ENCODE measurements around the gene SLC4A1AP. TPM values are rescaled to one million over a fixed set of nuclear protein-coding genes. Genes with fewer than 3 reads are reported as not detected.

The SLC4A1AP gene
- total RNA-seq, 1 donor from 2014 or later: 24.7 TPM

DNA sequence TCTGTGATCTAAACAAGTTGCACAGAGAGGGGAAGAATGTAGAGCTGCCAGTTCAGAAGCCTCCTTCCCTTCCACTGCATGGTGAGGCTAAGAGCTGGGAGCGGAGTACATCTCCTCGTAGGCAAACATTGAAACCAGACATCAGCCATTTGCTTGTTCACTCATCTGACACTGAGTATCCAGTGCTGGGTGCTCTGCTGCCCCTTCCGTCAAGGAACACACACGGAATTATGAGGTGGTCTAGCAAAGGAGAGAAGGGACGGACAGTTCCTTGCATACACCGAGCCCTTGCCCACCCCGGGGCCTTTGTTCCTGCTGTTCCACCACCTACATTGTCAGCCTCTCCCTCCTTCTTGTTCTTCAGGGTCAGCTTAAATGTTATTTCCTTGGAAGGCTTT lies 44.6 kb downstream of the SLC4A1AP start:
- H3K27ac Mint-ChIP-seq (ENCODE audit: unreplicated experiment): no peak overlapping the region
- DNase-seq: no peak
- no peaks in the 10 kb centered on the region for H3K36me3 Mint-ChIP-seq (ENCODE audit: unreplicated experiment)
- no peak overlapping the region for H3K4me3 Mint-ChIP-seq (ENCODE audit: unreplicated experiment)
- H3K27me3 Mint-ChIP-seq (ENCODE audit: unreplicated experiment): no peaks in the 10 kb centered on the region
- H3K9me3 Mint-ChIP-seq (ENCODE audit: unreplicated experiment): peaks cover 2% of the 10 kb centered on the region
- no peaks in the 10 kb centered on the region for H3K4me1 Mint-ChIP-seq (ENCODE audit: low read depth, unreplicated experiment)
- TF ChIP-seq, protein P1, sequence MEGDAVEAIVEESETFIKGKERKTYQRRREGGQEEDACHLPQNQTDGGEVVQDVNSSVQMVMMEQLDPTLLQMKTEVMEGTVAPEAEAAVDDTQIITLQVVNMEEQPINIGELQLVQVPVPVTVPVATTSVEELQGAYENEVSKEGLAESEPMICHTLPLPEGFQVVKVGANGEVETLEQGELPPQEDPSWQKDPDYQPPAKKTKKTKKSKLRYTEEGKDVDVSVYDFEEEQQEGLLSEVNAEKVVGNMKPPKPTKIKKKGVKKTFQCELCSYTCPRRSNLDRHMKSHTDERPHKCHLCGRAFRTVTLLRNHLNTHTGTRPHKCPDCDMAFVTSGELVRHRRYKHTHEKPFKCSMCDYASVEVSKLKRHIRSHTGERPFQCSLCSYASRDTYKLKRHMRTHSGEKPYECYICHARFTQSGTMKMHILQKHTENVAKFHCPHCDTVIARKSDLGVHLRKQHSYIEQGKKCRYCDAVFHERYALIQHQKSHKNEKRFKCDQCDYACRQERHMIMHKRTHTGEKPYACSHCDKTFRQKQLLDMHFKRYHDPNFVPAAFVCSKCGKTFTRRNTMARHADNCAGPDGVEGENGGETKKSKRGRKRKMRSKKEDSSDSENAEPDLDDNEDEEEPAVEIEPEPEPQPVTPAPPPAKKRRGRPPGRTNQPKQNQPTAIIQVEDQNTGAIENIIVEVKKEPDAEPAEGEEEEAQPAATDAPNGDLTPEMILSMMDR (IDR thresholded peaks at IDR 0.05; ENCODE audit: partially characterized antibody, unreplicated experiment): no peak

DNA sequence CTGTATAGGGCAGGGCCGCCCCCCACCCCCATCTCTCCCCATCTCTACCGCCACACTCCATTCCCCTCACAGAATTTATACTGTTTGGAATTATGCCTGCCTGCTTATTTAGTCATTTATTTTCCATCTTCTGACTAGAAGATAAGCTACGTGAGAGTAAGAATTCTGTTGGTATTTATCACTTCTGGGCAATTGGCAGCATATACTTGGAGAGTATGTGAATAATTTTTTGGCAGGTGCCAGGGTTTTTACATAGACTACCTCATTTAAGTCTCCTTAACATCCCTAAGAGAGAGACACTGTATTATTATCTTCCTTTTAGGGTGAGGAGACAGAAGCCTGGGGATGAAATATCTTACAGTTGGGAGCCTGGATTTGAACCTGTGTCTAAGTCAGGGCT lies 45.0 kb downstream of the SLC4A1AP start:
- peaks cover 2% of the 10 kb centered on the region for H3K9me3 Mint-ChIP-seq (ENCODE audit: unreplicated experiment)
- no peak overlapping the region for H3K27ac Mint-ChIP-seq (ENCODE audit: unreplicated experiment)
- H3K36me3 Mint-ChIP-seq (ENCODE audit: unreplicated experiment): no peaks in the 10 kb centered on the region
- no peaks in the 10 kb centered on the region for H3K27me3 Mint-ChIP-seq (ENCODE audit: unreplicated experiment)
- TF ChIP-seq, protein P1 (IDR thresholded peaks at IDR 0.05; ENCODE audit: partially characterized antibody, unreplicated experiment): no peak
- no peak overlapping the region for H3K4me3 Mint-ChIP-seq (ENCODE audit: unreplicated experiment)
- no peak for DNase-seq
- no peaks in the 10 kb centered on the region for H3K4me1 Mint-ChIP-seq (ENCODE audit: low read depth, unreplicated experiment)

DNA sequence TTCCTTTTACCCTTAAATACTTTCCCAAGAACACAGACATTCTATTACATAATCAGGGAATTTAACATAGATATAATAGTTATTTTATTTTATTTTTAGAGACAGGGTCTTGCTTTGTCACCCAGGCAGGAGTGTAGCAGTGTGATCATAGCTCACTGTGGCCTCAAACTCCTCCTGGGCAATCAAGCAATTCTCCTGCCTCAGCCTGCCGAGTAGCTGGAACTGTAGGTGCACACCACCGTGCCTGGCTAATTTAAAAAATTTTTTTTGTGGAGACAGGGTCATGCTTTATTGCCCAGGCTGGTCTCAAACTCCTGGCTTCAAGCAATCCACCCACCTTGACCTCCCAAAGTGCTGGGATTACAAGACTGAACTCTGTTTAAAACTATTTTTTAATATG lies 45.6 kb downstream of the SLC4A1AP start:
- no peak for DNase-seq
- no peak overlapping the region for H3K4me3 Mint-ChIP-seq (ENCODE audit: unreplicated experiment)
- TF ChIP-seq, protein P1 (IDR thresholded peaks at IDR 0.05; ENCODE audit: partially characterized antibody, unreplicated experiment): no peak
- no peak overlapping the region for H3K27ac Mint-ChIP-seq (ENCODE audit: unreplicated experiment)
- no peaks in the 10 kb centered on the region for H3K36me3 Mint-ChIP-seq (ENCODE audit: unreplicated experiment)
- H3K27me3 Mint-ChIP-seq (ENCODE audit: unreplicated experiment): peaks cover under 1% of the 10 kb centered on the region
- peaks cover 2% of the 10 kb centered on the region for H3K4me1 Mint-ChIP-seq (ENCODE audit: low read depth, unreplicated experiment)
- H3K9me3 Mint-ChIP-seq (ENCODE audit: unreplicated experiment): peaks cover 2% of the 10 kb centered on the region

DNA sequence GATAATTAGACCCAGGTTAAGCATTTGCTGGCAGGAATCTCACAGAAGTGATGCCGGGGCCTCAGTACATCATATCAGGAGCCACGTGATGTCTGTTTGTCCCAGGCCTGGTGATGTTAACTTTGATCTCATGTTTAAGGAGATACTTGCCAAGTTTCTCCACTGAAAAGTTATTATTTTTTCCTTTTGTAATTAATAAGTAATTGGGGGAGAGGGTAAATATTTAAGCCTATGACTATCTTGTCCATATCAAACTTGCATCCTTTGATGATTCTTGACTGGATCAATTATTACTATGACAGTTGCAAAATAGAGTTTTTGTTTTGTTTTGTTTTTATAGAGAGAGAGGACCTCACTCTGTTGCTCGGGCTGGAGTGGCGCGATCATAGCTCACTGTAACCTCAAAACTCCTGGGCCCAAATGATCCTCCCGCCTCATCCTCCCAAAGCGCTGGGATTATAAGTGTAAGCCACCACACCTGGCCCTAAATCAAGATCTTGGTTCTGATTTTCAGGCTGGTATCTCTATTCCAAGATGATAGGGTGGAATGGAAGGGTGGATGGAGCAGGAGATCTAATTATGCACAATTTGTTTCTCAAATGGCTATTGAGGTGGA lies 46.4 kb downstream of the SLC4A1AP start:
- TF ChIP-seq, protein P1 (IDR thresholded peaks at IDR 0.05; ENCODE audit: partially characterized antibody, unreplicated experiment): no peak
- Mint-ChIP-seq H3K36me3 (ENCODE audit: unreplicated experiment) (no peaks in the 10 kb centered on the region), H3K4me1 (ENCODE audit: low read depth, unreplicated experiment) (peaks cover 6% of the 10 kb centered on the region), H3K27ac (ENCODE audit: unreplicated experiment) (no peak overlapping the region), H3K9me3 (ENCODE audit: unreplicated experiment) (peaks cover 8% of the 10 kb centered on the region), H3K27me3 (ENCODE audit: unreplicated experiment) (peaks cover 3% of the 10 kb centered on the region), H3K4me3 (ENCODE audit: unreplicated experiment) (no peak overlapping the region)
- no peak for DNase-seq

DNA sequence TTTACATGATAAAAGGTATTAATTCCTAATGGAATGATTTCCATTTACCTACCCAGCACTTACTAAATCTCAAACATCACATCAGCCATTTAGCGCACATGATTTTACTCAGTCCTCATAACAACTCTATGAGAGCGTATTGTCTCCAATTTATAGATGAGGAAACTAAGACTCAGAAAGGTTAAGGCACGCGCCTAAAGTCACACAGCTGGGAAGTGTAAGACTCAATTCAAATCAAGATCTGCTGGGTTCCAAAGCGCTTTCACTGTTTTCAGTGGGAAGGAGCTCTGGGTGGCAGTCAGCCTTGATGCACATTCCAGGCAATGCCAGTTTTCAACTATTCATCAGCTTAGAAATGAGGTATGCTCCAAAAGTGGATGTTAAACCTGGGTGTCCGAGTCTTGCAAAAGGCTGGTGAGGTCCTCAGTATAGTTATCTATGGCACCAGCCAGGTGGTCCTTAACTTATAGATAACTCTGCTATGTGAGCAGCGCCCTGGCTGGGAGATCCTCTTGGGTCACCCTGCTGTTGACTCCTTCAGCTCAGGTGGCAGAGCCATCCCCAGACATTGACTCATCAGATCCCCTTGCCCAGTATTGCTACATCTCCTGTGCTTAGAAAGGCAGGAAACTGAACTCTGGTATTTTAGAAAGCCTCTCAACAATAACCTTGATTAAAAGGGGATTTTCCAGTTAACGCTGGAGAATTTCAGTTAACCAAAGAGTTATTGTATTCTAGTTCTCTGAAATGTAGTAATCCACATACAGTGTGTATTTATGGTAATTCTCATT lies 47.1 kb downstream of the SLC4A1AP start:
- H3K36me3 Mint-ChIP-seq (ENCODE audit: unreplicated experiment): no peaks in the 10 kb centered on the region
- TF ChIP-seq, protein P1 (IDR thresholded peaks at IDR 0.05; ENCODE audit: partially characterized antibody, unreplicated experiment): no peak
- no peak overlapping the region for H3K27ac Mint-ChIP-seq (ENCODE audit: unreplicated experiment)
- no peak for DNase-seq
- peaks cover 3% of the 10 kb centered on the region for H3K27me3 Mint-ChIP-seq (ENCODE audit: unreplicated experiment)
- H3K4me3 Mint-ChIP-seq (ENCODE audit: unreplicated experiment): no peak overlapping the region
- peaks cover 6% of the 10 kb centered on the region for H3K4me1 Mint-ChIP-seq (ENCODE audit: low read depth, unreplicated experiment)
- H3K9me3 Mint-ChIP-seq (ENCODE audit: unreplicated experiment): peaks cover 8% of the 10 kb centered on the region
